ENCODE results near the gene RPL27A.

The RPL27A gene

GRCh38 chr11:8693010-8693551, 10.5 kb downstream of the RPL27A start:
- no peak overlapping the region for H3K4me2 ChIP-seq (ENCODE audit: low read length)
- H4K20me1 ChIP-seq (ENCODE audit: control insufficient read depth, insufficient read depth, low read depth, low read length) = no peaks in the 10 kb centered on the region
- H3K9me2 ChIP-seq (replicated peaks; ENCODE audit: control insufficient read depth, low read length) = no peaks in the 10 kb centered on the region
- no peaks in the 10 kb centered on the region for H3K9me3 ChIP-seq (ENCODE audit: control insufficient read depth, insufficient read depth, low read length)
- H3K36me3 ChIP-seq (ENCODE audit: control insufficient read depth, low read length) = peaks cover 80% of the 10 kb centered on the region
- peaks cover 33% of the 10 kb centered on the region for H3K79me2 ChIP-seq (ENCODE audit: control insufficient read depth, low read length)
- TF ChIP-seq, protein P1, sequence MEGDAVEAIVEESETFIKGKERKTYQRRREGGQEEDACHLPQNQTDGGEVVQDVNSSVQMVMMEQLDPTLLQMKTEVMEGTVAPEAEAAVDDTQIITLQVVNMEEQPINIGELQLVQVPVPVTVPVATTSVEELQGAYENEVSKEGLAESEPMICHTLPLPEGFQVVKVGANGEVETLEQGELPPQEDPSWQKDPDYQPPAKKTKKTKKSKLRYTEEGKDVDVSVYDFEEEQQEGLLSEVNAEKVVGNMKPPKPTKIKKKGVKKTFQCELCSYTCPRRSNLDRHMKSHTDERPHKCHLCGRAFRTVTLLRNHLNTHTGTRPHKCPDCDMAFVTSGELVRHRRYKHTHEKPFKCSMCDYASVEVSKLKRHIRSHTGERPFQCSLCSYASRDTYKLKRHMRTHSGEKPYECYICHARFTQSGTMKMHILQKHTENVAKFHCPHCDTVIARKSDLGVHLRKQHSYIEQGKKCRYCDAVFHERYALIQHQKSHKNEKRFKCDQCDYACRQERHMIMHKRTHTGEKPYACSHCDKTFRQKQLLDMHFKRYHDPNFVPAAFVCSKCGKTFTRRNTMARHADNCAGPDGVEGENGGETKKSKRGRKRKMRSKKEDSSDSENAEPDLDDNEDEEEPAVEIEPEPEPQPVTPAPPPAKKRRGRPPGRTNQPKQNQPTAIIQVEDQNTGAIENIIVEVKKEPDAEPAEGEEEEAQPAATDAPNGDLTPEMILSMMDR (IDR thresholded peaks at IDR 0.05; ENCODE audit: low read depth, low read length, poor library complexity, severe bottlenecking) = no peak
- no peak for TF ChIP-seq EZH2phosphoT487 (IDR thresholded peaks at IDR 0.05; ENCODE audit: borderline replicate concordance, low read length)
- no peak overlapping the region for H3K27ac ChIP-seq (ENCODE audit: low read depth, low read length)
- no peak overlapping the region for H3K4me3 ChIP-seq (ENCODE audit: low read length)
- peaks cover 21% of the 10 kb centered on the region for H3K4me1 ChIP-seq (ENCODE audit: control insufficient read depth, low read length)
- H3F3A ChIP-seq (ENCODE audit: control insufficient read depth, insufficient read depth) = peaks cover 14% of the 10 kb centered on the region
- no peaks in the 10 kb centered on the region for H3K27me3 ChIP-seq (ENCODE audit: control insufficient read depth, low read length)

DNA sequence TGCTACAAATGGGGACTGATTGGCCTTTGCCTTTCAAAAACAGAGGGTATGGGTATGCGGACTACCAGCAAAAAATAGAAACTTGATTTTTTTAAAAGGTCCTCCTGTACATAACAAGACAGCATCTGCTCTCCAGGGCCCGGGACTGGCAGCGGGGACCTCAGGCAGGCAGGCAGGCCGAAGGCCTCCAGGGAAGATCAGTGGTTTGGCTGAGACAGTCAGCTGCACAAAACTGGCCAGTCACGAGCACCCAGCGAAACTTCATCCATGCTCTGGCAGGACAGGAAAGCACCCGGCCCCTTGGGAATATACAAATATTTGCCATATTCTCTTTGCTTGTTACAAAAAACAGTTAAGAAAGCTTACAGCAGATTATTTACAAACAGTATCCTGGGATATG, 11.0 kb downstream of the RPL27A start:
- H3F3A ChIP-seq (ENCODE audit: control insufficient read depth, insufficient read depth) = peaks cover 10% of the 10 kb centered on the region
- H3K27me3 ChIP-seq (ENCODE audit: control insufficient read depth, low read length) = no peaks in the 10 kb centered on the region
- no peak overlapping the region for H3K27ac ChIP-seq (ENCODE audit: low read depth, low read length)
- no peaks in the 10 kb centered on the region for H4K20me1 ChIP-seq (ENCODE audit: control insufficient read depth, insufficient read depth, low read depth, low read length)
- peaks cover 33% of the 10 kb centered on the region for H3K79me2 ChIP-seq (ENCODE audit: control insufficient read depth, low read length)
- TF ChIP-seq, protein P1 (IDR thresholded peaks at IDR 0.05; ENCODE audit: low read depth, low read length, poor library complexity, severe bottlenecking) = no peak
- H3K36me3 ChIP-seq (ENCODE audit: control insufficient read depth, low read length) = peaks cover 76% of the 10 kb centered on the region
- H3K9me3 ChIP-seq (ENCODE audit: control insufficient read depth, insufficient read depth, low read length) = no peaks in the 10 kb centered on the region
- H3K9me2 ChIP-seq (replicated peaks; ENCODE audit: control insufficient read depth, low read length) = no peaks in the 10 kb centered on the region
- H3K4me1 ChIP-seq (ENCODE audit: control insufficient read depth, low read length) = peaks cover 17% of the 10 kb centered on the region
- no peak overlapping the region for H3K4me2 ChIP-seq (ENCODE audit: low read length)
- H3K4me3 ChIP-seq (ENCODE audit: low read length) = no peak overlapping the region

DNA sequence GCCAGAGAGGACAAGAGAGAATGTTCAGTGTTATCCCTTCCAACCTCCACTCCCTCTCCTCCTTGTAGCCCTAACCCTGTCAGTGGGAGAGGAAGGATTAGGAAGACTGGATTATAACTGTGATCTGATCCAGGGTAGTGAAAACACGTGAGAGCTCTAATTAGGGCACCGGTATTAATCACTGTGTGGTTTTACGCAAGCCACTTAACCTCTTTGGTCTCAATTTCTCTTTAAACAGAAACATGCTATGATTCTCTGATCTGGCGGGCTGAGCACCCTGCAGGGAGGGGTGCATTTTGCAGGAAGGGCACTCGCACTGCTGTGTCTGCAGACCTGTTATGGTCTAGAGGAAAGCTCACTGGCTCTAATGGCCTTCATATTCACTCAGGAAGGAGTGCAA, 11.5 kb downstream of the RPL27A start:
- Histone ChIP-seq H3K4me1 (ENCODE audit: control insufficient read depth, low read length) (peaks cover 12% of the 10 kb centered on the region), H3K79me2 (ENCODE audit: control insufficient read depth, low read length) (peaks cover 32% of the 10 kb centered on the region), H3K9me3 (ENCODE audit: control insufficient read depth, insufficient read depth, low read length) (no peaks in the 10 kb centered on the region), H4K20me1 (ENCODE audit: control insufficient read depth, insufficient read depth, low read depth, low read length) (no peaks in the 10 kb centered on the region), H3K4me3 (ENCODE audit: low read length) (no peak overlapping the region), H3K27me3 (ENCODE audit: control insufficient read depth, low read length) (no peaks in the 10 kb centered on the region), H3K9me2 (replicated peaks; ENCODE audit: control insufficient read depth, low read length) (no peaks in the 10 kb centered on the region), H3K27ac (ENCODE audit: low read depth, low read length) (no peak overlapping the region), H3F3A (ENCODE audit: control insufficient read depth, insufficient read depth) (peaks cover 7% of the 10 kb centered on the region), H3K4me2 (ENCODE audit: low read length) (no peak overlapping the region), H3K36me3 (ENCODE audit: control insufficient read depth, low read length) (peaks cover 74% of the 10 kb centered on the region)
- TF ChIP-seq, protein P1 (IDR thresholded peaks at IDR 0.05; ENCODE audit: low read depth, low read length, poor library complexity, severe bottlenecking) = no peak
- no peak for TF ChIP-seq EZH2phosphoT487 (IDR thresholded peaks at IDR 0.05; ENCODE audit: borderline replicate concordance, low read length)
